Vagina (tissue), 2 donors: ENCODE data around the gene MYL6.
A peak's percentile ranks its signal among the peaks of the same experiment; 100 is the strongest.

Source experiments
- POLR2AphosphoS5 ChIP-seq, 2 donors: sonication (generic); formaldehyde crosslinking; IDR thresholded peaks; one replicate each; pipeline ENCODE4 v1.9.0; 2017; ENCODE audit warnings: antibody characterized with exemption in 2 of 2, mild to moderate bottlenecking in 2 of 2, low read depth in 1 of 2; ENCODE audit not compliant: insufficient read depth in 1 of 2
- TF ChIP-seq, protein P1 (sequence below), 3 experiments: fragments of 450-650 bp in 2 of 3; fragments of 200-600 bp in 1 of 3; sonication (generic) in 1 of 3; IDR thresholded peaks; one replicate each; pipeline ENCODE4 v1.5.1; 2017 to 2019; ENCODE audit warnings: antibody characterized with exemption in 3 of 3, mild to moderate bottlenecking in 2 of 3, moderate library complexity in 2 of 3

DNA sequence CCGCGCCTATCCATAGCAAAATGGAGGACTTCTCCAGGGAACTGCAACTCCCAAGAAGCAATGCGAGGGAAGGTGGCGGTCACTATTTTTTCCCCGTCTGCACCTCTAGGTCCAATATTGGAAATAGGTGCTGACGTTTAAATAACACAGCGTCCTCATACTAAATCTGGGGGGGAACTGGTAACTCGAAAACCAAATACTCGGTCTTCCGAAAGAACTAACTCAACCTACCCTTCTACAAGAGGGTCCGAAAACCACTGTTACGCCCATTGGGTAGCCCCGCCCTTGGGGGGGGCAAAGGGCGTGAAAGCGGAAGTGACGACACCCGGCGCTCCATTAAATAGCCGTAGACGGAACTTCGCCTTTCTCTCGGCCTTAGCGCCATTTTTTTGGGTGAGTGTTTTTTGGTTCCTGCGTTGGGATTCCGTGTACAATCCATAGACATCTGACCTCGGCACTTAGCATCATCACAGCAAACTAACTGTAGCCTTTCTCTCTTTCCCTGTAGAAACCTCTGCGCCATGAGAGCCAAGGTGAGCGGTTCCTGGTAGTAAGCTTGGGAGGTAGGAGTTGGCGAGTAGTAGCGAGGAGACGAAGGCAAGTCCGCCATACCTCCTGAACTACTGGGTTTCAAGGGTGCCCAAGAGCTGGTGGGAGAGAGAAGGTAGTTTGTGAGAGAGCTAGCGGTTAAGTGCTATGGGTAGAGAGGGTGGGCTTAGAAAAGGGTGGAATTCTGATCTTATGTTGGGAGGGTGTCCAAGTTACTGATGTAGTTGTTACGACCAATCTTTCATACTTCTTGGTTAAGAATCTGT is 41.7 kb upstream of the MYL6 start, which contains the start of gene RPL41:
- TF ChIP-seq, protein P1, sequence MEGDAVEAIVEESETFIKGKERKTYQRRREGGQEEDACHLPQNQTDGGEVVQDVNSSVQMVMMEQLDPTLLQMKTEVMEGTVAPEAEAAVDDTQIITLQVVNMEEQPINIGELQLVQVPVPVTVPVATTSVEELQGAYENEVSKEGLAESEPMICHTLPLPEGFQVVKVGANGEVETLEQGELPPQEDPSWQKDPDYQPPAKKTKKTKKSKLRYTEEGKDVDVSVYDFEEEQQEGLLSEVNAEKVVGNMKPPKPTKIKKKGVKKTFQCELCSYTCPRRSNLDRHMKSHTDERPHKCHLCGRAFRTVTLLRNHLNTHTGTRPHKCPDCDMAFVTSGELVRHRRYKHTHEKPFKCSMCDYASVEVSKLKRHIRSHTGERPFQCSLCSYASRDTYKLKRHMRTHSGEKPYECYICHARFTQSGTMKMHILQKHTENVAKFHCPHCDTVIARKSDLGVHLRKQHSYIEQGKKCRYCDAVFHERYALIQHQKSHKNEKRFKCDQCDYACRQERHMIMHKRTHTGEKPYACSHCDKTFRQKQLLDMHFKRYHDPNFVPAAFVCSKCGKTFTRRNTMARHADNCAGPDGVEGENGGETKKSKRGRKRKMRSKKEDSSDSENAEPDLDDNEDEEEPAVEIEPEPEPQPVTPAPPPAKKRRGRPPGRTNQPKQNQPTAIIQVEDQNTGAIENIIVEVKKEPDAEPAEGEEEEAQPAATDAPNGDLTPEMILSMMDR (IDR thresholded peaks at IDR 0.05) = no peak
- TF ChIP-seq POLR2AphosphoS5 (IDR thresholded peaks at IDR 0.05; ENCODE audit: insufficient read depth in 1 of 2, low read depth in 1 of 2) = peak; percentile 88 to 97
